Measurements from ENCODE around the gene C14orf180.

The C14orf180 gene

GRCh38 chr14:104536942-104537612 lies 42.5 kb upstream of the C14orf180 start:
- TF ChIP-seq POLR2A (IDR thresholded peaks at IDR 0.05; ENCODE audit: extremely low read depth, insufficient read length) (no peak), CTCF (IDR thresholded peaks at IDR 0.05; ENCODE audit: low read depth, low read length) (no peak), MYC (IDR thresholded peaks at IDR 0.05; ENCODE audit: low read depth, low read length) (no peak), MAX (IDR thresholded peaks at IDR 0.05; ENCODE audit: low read depth, low read length) (no peak)
- no peak for DNase-seq (ENCODE audit: low read depth)
- H3K4me3 ChIP-seq (ENCODE audit: low read depth, low read length): no peak overlapping the region

GRCh38 chr14:104537613-104537988 lies 42.0 kb upstream of the C14orf180 start:
- DNase-seq (ENCODE audit: low read depth): no peak
- TF ChIP-seq MAX (IDR thresholded peaks at IDR 0.05; ENCODE audit: low read depth, low read length): no peak
- TF ChIP-seq POLR2A (IDR thresholded peaks at IDR 0.05; ENCODE audit: extremely low read depth, insufficient read length): no peak
- TF ChIP-seq MYC (IDR thresholded peaks at IDR 0.05; ENCODE audit: low read depth, low read length): no peak
- no peak for TF ChIP-seq CTCF (IDR thresholded peaks at IDR 0.05; ENCODE audit: low read depth, low read length)
- no peak overlapping the region for H3K4me3 ChIP-seq (ENCODE audit: low read depth, low read length)

- H3K4me3 ChIP-seq (ENCODE audit: low read depth, low read length): no peak overlapping the region
- DNase-seq (ENCODE audit: low read depth): no peak
- no peak for TF ChIP-seq POLR2A (IDR thresholded peaks at IDR 0.05; ENCODE audit: extremely low read depth, insufficient read length)
- no peak for TF ChIP-seq MAX (IDR thresholded peaks at IDR 0.05; ENCODE audit: low read depth, low read length)
- TF ChIP-seq MYC (IDR thresholded peaks at IDR 0.05; ENCODE audit: low read depth, low read length): no peak
Observed at GRCh38 chr14:104541905-104542465, 37.6 kb upstream of the C14orf180 start.

GRCh38 chr14:104542871-104543830 lies 36.4 kb upstream of the C14orf180 start:
- TF ChIP-seq CTCF (IDR thresholded peaks at IDR 0.05; ENCODE audit: low read depth, low read length): no peak
- no peak for TF ChIP-seq MYC (IDR thresholded peaks at IDR 0.05; ENCODE audit: low read depth, low read length)
- TF ChIP-seq POLR2A (IDR thresholded peaks at IDR 0.05; ENCODE audit: extremely low read depth, insufficient read length): no peak
- no peak for TF ChIP-seq MAX (IDR thresholded peaks at IDR 0.05; ENCODE audit: low read depth, low read length)
- no peak for DNase-seq (ENCODE audit: low read depth)
- H3K4me3 ChIP-seq (ENCODE audit: low read depth, low read length): no peak overlapping the region

- no peak overlapping the region for H3K4me3 ChIP-seq (ENCODE audit: low read depth, low read length)
- TF ChIP-seq MAX (IDR thresholded peaks at IDR 0.05; ENCODE audit: low read depth, low read length) (no peak), POLR2A (IDR thresholded peaks at IDR 0.05; ENCODE audit: extremely low read depth, insufficient read length) (no peak), CTCF (IDR thresholded peaks at IDR 0.05; ENCODE audit: low read depth, low read length) (no peak), MYC (IDR thresholded peaks at IDR 0.05; ENCODE audit: low read depth, low read length) (no peak)
- DNase-seq (ENCODE audit: low read depth): no peak
Observed at GRCh38 chr14:104544362-104544961, 35.1 kb upstream of the C14orf180 start.

All from NB4 (cell line).